ENCODE results near the gene RALGAPA2. TPM values are rescaled to one million over a fixed set of nuclear protein-coding genes. Genes with fewer than 3 reads are reported as not detected.

The RALGAPA2 gene
- 17.9 and 35.4 TPM in 2 replicates for total RNA-seq

DNA sequence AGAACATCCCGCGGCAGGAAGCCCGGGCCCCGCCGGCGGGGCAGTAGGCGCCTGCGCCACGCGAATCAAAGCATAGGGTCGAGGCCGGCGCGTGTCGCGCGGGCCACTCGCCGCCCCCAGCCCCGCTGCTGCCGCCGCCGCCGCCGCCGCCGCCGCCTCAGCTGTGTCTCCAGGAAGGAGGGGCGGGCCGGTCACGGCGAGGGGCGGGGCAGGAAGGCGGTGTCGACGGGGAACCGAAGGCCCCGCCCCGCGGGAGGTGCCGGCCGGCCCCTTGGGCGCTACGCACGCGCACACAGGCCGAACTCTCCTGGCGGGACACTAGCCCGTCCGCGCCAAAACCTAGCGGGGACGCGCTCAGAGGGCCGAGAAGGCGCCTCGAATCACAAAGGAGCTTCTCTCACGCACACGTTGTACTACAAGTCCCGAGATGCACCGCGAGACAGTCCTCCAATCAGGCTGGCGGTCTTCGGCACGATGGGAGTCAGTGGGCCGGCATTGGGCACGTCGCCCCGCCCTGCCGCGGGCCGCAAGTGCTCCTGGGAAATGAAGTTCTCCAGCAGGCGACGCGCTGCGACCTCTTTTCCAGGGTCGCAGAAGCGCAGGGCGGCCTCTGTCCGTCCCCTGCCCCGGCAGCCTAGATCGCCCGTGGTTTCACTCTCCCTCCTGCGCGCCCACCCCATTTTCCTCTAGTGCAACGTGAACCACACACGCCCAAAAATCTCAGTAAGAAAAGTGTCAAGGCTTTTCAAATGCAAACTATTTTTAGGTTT is at the start of gene RALGAPA2:
RALGAPA2 (minus strand) TSS at position 171 of the 770 bp plus-strand sequence; CDS start at position 7, 164 bp downstream.

DNA sequence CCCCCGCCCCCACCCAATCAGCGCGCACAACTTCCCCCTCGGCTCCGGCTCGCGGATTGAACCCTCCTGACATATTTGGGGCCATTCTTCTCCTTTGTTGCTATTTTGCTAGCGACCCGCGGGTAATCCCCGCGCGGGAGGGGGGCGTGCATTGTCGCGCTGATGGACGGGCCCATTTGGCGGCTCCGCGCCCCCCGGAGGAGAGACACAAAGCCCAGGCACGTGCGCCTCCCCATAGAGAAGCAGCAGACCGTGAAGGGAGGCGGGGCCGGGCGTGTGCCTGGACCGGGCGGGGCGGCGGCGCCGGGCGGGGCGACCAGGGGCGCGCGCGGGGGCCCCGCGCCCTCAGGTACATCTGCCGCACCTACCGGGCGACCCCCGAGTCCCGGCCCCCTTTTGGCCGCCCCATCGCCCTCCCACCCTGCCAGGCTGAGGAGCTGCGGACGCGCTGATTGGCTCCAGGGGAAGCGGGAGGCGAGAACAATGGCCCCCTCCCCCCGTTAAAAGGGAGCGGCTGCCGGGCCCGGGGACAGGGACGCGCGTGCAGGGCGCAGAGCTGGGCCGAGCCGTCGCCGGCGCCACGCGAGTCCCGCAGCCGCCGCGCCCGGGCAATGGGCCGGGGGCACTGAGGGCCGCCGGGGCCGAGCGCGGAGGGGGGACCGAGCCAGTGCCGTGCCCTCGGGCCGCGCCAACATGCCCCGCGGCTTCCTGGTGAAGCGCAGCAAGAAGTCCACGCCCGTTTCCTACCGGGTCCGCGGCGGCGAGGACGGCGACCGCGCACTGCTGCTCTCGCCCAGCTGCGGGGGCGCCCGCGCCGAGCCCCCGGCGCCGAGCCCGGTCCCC is 344.6 kb downstream of the RALGAPA2 start, which contains the start of gene INSM1:
INSM1 (plus strand) TSS at position 530 of the 843 bp plus-strand sequence; CDS start at position 694, 164 bp downstream.

All from epithelial cell of umbilical artery (primary cell).